Skeletal muscle cell (primary cell): Measurements from ENCODE around the gene KIF26A.
"Not testable (repeated sequence)": the region's sequence is repeated elsewhere in the genome, so short reads cannot be mapped to it uniquely, and the experiment has no call there.

Experiments used
- DNase-seq: peaks from one replicate; pipeline ENCODE4 v3.0.0-alpha.2; 2010; ENCODE audit warnings: low read depth
- H3K4me3 ChIP-seq: 2 replicates; pipeline ENCODE4 v1.5.1; 2011; ENCODE audit warnings: low read depth, mild to moderate bottlenecking, control low read depth, low read length, moderate library complexity

KIF26A gene

DNA sequence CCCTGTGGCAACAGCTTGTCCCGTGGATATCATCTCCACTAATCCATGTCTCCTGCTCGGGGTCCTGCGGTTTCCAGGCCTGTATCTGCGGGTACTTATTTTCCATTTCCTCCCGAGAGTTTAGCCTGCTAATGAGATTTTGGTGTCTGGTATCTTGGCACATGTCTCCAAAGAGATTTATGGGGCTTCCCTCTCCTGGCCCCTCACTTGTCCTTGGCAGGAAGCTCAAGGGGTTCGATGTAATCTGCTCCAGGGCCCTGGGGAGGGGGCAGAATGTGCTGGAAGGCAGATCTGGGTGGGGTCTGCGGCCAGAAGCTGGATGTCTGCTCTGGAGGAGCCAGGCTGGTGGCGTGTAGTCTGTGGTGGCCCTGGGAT, 85.7 kb downstream of the KIF26A start:
- no peak for DNase-seq
- H3K4me3 ChIP-seq, result no peak overlapping the region

DNA sequence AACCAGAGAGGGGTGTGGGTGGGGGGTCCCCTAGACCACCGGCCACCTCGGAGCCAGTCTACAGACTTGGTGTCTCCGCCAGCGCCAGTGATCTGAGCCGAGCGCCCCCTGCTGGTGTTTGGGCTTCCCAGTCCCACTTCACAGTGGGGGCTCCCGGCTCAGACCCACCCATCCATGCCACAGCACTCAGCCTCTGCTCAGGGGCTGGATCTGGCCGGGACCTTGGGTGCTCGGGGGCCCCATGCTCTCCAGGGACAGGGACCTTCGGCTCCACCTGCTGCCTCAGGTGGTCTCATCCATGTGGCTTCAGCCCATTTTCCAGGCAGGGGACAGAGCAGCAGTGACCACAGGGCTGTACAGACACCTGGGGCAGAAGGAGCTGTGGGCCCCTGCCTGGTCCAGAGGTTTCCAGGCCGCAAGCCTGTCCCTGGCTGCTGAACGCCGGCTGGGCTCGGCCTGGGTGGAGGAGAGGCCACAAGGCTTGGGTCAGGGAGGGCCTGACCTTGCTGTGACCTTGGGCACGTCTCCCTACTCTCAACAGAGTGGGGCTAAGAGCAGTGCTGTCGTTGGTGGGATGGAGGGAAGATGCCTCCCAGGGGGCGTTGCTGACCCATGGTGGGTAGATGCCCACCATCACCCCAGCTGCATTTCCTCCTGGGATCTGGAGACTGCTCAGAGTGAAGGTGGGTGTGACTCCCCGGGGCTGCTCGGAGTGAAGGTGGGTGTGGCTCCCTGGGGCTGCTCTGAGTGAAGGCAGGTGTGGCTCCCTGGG, 86.3 kb downstream of the KIF26A start:
- no peak overlapping the region for H3K4me3 ChIP-seq
- DNase-seq, result no peak

DNA sequence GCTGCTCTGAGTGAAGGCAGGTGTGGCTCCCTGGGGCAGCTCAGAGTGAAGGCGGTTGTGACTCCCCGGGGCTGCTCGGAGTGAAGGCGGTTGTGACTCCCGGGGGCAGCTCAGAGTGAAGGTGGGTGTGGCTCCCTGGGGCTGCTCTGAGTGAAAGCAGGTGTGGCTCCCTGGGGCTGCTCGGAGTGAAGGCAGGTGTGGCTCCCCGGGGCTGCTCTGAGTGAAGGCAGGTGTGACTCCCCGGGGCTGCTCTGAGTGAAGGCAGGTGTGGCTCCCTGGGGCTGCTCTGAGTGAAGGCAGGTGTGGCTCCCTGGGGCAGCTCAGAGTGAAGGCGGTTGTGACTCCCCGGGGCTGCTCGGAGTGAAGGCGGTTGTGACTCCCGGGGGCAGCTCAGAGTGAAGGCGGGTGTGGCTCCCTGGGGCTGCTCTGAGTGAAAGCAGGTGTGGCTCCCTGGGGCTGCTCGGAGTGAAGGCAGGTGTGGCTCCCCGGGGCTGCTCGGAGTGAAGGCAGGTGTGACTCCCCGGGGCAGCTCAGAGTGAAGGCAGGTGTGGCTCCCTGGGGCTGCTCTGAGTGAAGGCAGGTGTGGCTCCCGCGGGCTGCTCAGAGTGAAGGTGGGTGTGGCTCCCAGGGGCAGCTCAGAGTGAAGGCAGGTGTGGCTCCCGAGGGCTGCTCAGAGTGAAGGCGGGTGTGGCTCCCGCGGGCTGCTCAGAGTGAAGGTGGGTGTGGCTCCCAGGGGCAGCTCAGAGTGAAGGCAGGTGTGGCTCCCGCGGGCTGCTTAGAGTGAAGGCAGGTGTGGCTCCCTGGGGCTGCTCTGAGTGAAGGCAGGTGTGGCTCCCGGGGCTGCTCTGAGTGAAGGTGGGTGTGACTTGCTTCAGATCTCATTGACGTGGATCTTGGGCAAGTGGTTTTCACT, 87.1 kb downstream of the KIF26A start:
- DNase-seq, H3K4me3 ChIP-seq: not testable (repeated sequence)

DNA sequence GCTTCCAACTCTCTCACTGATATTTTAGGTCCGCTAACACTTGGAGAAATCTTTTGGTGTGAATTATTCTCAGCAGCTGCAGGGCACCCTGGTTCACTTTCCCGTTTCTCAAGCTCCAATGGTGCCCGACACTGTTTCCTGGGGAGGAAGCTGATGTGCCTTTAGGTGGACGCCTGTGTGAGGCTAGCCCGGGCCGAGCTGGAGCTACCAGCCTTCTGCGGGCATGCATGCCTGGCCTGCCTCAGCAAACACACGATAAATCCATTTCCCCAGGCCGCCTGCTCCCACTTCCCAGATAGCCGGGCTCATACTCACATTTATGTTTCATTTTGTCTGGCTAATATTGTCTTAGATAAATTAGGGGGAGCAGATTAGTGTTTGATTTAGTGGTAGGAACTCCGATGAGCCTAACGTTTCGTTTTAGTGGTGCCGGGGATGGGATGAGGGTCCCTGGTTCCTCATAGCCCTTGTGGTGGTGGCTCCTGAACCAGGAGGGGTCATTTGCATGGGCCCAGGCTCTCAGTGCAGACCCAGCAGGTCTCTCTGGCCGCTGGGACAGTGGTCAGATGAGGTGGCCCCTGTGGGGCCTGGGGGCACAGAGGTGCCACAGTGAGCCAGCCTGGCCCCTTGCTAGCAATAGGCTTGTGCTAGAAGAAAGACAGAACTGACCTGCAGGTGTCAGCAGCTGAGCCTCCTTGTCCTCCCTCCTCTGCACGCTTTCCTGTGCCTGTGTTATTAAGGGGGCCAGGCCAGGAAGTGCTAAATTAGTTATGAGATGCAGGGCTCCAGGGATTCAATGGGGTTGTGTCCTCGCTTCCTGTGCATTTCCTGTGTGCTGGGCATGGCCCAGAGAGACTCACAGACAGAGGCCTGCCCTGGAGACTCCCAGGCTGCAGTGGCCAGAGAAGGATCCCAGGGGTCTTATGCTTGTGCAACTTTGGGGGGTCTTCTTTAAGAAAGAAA, 88.3 kb downstream of the KIF26A start:
- DNase-seq, result no peak
- no peak overlapping the region for H3K4me3 ChIP-seq

- H3K4me3 ChIP-seq, result no peak overlapping the region
- no peak for DNase-seq
Observed at GRCh38 chr14:104227806-104228205, 89.4 kb downstream of the KIF26A start.

GRCh38 chr14:104228221-104228620, 89.8 kb downstream of the KIF26A start:
- no peak for DNase-seq
- no peak overlapping the region for H3K4me3 ChIP-seq

DNA sequence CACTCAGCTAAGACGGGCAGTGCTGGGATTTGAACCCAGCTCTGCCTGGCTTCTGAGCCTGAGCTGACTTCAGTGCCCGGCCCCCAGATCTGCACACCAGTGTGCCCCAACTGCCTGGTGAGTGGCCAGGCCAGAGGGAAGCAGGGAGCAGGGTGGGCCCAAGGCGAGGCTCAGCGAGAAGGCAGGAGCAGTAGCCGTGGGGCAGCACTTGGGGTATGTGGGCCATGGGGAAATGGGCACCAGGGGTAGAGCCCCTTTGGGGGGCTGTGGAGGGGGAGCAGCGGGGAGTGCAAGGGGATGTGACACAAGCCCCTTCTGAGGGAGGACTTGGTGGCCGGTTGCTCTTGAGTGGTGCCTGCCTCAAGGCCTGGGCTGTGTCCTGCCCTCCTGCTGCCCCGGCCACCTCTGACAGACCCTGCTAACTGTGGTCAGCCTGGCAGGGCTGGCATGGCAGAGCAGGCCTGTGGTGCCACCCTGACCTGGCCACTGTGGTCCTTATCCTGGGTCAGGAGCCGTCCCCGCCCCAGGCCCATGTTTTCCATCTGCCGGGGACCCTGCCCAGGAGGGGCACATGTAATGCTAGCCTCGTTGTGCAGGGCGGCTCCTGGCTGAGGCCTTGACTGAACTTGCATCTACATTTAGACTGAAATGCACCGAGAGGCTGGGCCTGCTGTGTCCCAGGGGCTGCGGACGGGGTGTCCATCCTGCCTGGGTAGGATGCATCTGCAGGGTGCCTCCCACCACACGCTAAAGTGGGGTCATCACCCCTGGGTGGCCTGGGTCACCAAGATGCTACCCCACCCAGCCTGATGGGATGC, 90.5 kb downstream of the KIF26A start:
- no peak for DNase-seq
- H3K4me3 ChIP-seq, result no peak overlapping the region

- no peak for DNase-seq
- no peak overlapping the region for H3K4me3 ChIP-seq
Observed at GRCh38 chr14:104229534-104230055, 91.2 kb downstream of the KIF26A start.

DNA sequence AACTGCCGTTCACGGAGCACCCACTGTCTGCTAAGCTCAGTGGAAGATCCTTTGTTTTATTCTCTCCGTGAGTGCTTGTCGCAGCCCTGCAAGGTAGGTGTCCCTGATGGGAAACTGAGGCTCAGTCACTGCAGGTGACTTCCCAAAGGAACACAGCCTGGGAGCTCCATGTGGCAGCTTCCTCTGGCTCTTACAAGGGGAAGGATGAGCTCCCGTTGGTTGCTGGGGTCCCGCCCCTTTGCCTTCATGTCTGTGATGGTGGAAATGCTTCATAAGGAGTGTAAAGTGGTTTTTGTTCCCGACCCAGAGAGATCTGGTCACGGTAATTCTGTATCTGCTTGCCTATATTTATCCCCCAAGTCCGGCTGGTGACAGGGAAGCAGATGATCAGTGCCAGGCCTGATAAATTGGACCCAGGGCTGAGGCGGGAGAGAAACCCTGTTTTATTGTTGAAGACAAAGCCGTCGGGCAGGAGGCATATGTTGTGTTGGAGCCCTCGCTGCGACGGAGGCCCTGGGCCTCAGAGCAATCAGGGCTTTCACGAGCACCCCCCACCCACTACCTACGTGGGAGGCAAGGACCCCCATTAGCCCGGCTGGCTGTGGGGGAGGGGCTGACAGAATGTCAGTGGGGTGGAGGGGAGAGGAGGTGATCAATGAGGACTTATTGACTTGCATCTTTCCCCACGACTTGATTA, 91.9 kb downstream of the KIF26A start:
- DNase-seq, result no peak
- H3K4me3 ChIP-seq, result no peak overlapping the region
